GM12878 (cell line): Measurements from ENCODE around the gene CARD10. TPM values are rescaled to one million over a fixed set of nuclear protein-coding genes. Genes with fewer than 3 reads are reported as not detected.

Source experiments
- CBFB ChIP-seq: IDR thresholded peaks from 2 replicates; pipeline ENCODE4 v1.6.1; 2016; ENCODE audit warnings: antibody characterized with exemption, low read depth
- E2F8 ChIP-seq: fragments of 450-650 bp; IDR thresholded peaks from 2 replicates; pipeline ENCODE4 v1.6.1; 2018; ENCODE audit warnings: mild to moderate bottlenecking, low read depth, moderate library complexity; ENCODE audit not compliant: partially characterized antibody
- ETV6 ChIP-seq, 2 experiments: fragments of 450-650 bp in 1 of 2; IDR thresholded peaks in 1 of 2; conservative IDR thresholded peaks in 1 of 2; 2 replicates each; pipeline ENCODE4 v1.6.1; 2014; ENCODE audit warnings: antibody characterized with exemption in 1 of 2, borderline replicate concordance in 1 of 2, low read depth in 1 of 2, mild to moderate bottlenecking in 1 of 2, moderate library complexity in 1 of 2
- FOXK2 ChIP-seq: fragments of 450-650 bp; IDR thresholded peaks from 2 replicates; pipeline ENCODE4 v1.6.1; 2017; ENCODE audit warnings: mild to moderate bottlenecking, moderate library complexity
- FOXM1 ChIP-seq: IDR thresholded peaks from 2 replicates; pipeline ENCODE4 v1.6.1; 2012; ENCODE audit warnings: low read depth, mild to moderate bottlenecking, inconsistent platforms, low read length, moderate library complexity
- MEF2A ChIP-seq: IDR thresholded peaks from 2 replicates; pipeline ENCODE4 v1.6.1; 2011; ENCODE audit warnings: low read depth, mild to moderate bottlenecking, low read length, moderate library complexity; ENCODE audit not compliant: insufficient read depth
- MLLT1 ChIP-seq: fragments of 450-650 bp; IDR thresholded peaks from 2 replicates; pipeline ENCODE4 v1.6.1; 2016; ENCODE audit warnings: mild to moderate bottlenecking
- MYC ChIP-seq: IDR thresholded peaks from 2 replicates; pipeline ENCODE4 v1.6.1; 2011; ENCODE audit warnings: mild to moderate bottlenecking, low read length, moderate library complexity, inconsistent platforms; ENCODE audit not compliant: insufficient read depth, insufficient replicate concordance, insufficient read length, severe bottlenecking
- NFYA ChIP-seq: IDR thresholded peaks from 2 replicates; pipeline ENCODE4 v1.6.1; 2011; ENCODE audit warnings: low read depth, mild to moderate bottlenecking, low read length, improper control_type of control experiment, borderline replicate concordance
- NR2C1 ChIP-seq: fragments of 450-650 bp; IDR thresholded peaks from 2 replicates; pipeline ENCODE4 v1.6.1; 2017; ENCODE audit warnings: antibody characterized with exemption, mild to moderate bottlenecking, moderate library complexity
- RAD51 ChIP-seq: fragments of 450-650 bp; IDR thresholded peaks from 2 replicates; pipeline ENCODE4 v1.6.1; 2016; ENCODE audit warnings: moderate library complexity, mild to moderate bottlenecking, inconsistent platforms
- SRF ChIP-seq, 2 experiments: IDR thresholded peaks; 2 replicates each; pipeline ENCODE4 v1.6.1; 2011; ENCODE audit warnings: low read depth in 2 of 2, low read length in 2 of 2, mild to moderate bottlenecking in 1 of 2, moderate library complexity in 1 of 2
- TCF12 ChIP-seq: IDR thresholded peaks from 2 replicates; pipeline ENCODE4 v1.6.1; 2011; ENCODE audit warnings: low read depth, mild to moderate bottlenecking, low read length
- USF2 ChIP-seq: IDR thresholded peaks from 2 replicates; pipeline ENCODE4 v1.6.1; 2011; ENCODE audit warnings: low read depth, low read length, improper control_type of control experiment, borderline replicate concordance
- ZNF207 ChIP-seq: fragments of 450-650 bp; IDR thresholded peaks from 2 replicates; pipeline ENCODE4 v1.6.1; 2014; ENCODE audit warnings: antibody characterized with exemption, mild to moderate bottlenecking, borderline replicate concordance
- ZNF217 ChIP-seq: fragments of 450-650 bp; IDR thresholded peaks from 2 replicates; pipeline ENCODE4 v1.6.1; 2017; ENCODE audit warnings: antibody characterized with exemption, mild to moderate bottlenecking
- ZNF24 ChIP-seq: fragments of 450-650 bp; IDR thresholded peaks from 2 replicates; pipeline ENCODE4 v1.6.1; 2017; ENCODE audit warnings: antibody characterized with exemption, mild to moderate bottlenecking
- ZNF274 ChIP-seq: IDR thresholded peaks from one replicate; pipeline ENCODE4 v1.8.0; 2011; ENCODE audit not compliant: insufficient read length, insufficient read depth
- ZNF687 ChIP-seq: fragments of 450-650 bp; IDR thresholded peaks from 2 replicates; pipeline ENCODE4 v1.6.1; 2017; ENCODE audit warnings: mild to moderate bottlenecking, moderate library complexity
- polyA plus RNA-seq, 11 experiments: library from polyadenylated mRNA; depleted of rRNA in 4 of 11; unstranded in 6 of 11; stranded (reverse) in 5 of 11; fragments of >200 nt; fragmentation: Nextera tagmentation in 4 of 11; fragmentation: Illumina TruSeq in 1 of 11; extraction: Ambion mirVana in 4 of 11; extraction: Trizol in 1 of 11; gene quantifications; 1 replicate in 1 of 11; 2 replicates in 10 of 11; pipeline versions ENCODE4 v1.2.1 to v1.2.3, GENCODE V29; 2011 to 2016; ENCODE audit warnings: inconsistent platforms in 2 of 11, missing spikeins in 2 of 11, low read depth in 1 of 11
- total RNA-seq, 4 experiments: library from RNA; depleted of rRNA in 3 of 4; stranded (reverse); fragments of >200 nt in 3 of 4; fragmentation: Illumina TruSeq in 1 of 4; extraction: Trizol in 1 of 4; gene quantifications; 2 replicates each; pipeline versions ENCODE4 v1.2.1 to v1.2.3, GENCODE V29; 2013 to 2021

The CARD10 gene
- total and polyA plus RNA-seq, 10 of the 15 experiments (the other 5 are each of a cell fraction or from before 2014, with no cell fraction given), result 0.08 to 0.10 (median 0.10) TPM; not detected in 7

- peak; percentile 57 for TF ChIP-seq E2F8
- TF ChIP-seq CBFB, result no peak
- peak; percentile 85 for TF ChIP-seq USF2
- TF ChIP-seq FOXM1, result no peak
- peak; percentile 50; the same call in 1 of the 2 replicates for TF ChIP-seq MLLT1
- TF ChIP-seq TCF12, result peak; percentile 51; the same call in 1 of the 2 replicates
- TF ChIP-seq NR2C1, result peak; percentile 94
- TF ChIP-seq ZNF207, result peak; percentile 38; the same call in 1 of the 2 replicates
- TF ChIP-seq ZNF24, result no peak
- TF ChIP-seq RAD51, result peak; percentile 94
- TF ChIP-seq MYC, result peak; percentile 97
- TF ChIP-seq ZNF217, result no peak
- no peak for TF ChIP-seq MEF2A
- peak; percentile 98 for TF ChIP-seq ZNF687
- 0 out of 4 replicates have a peak, but pooled peaks of 1 of the 2 experiments have one; percentile 6 for TF ChIP-seq SRF (IDR thresholded peaks at IDR 0.05; ENCODE audit: low read depth in 2 of 2, low read length in 2 of 2)
- TF ChIP-seq ZNF274, result no peak
- peak in 1 of 2 experiments; percentile 86; a peak in 2 of 4 replicates for TF ChIP-seq ETV6 (conservative IDR thresholded peaks at IDR 0.05 in 1 of 2, IDR thresholded peaks at IDR 0.05 in 1 of 2; ENCODE audit: borderline replicate concordance in 1 of 2, low read depth in 1 of 2)
- TF ChIP-seq FOXK2, result peak; percentile 85
- TF ChIP-seq NFYA, result no peak
Observed at GRCh38 chr22:37484480-37485394, 34.5 kb downstream of the CARD10 start (continued).
